Myocyte (in vitro differentiated cells): ENCODE data around the gene ENAH. TPM values are rescaled to one million over a fixed set of nuclear protein-coding genes. Genes with fewer than 3 reads are reported as not detected.

Experiments
- DNase-seq: peaks from one replicate; pipeline ENCODE4 v3.0.0-alpha.2; 2012; ENCODE audit warnings: low read depth
- total RNA-seq: library from RNA; depleted of rRNA; stranded (reverse); fragments of >200 nt; gene quantifications from 2 replicates; pipeline ENCODE4 v1.2.3, GENCODE V29; 2014

Gene ENAH
- total RNA-seq, 1 donor from 2014 or later, result 88.1 TPM

DNA sequence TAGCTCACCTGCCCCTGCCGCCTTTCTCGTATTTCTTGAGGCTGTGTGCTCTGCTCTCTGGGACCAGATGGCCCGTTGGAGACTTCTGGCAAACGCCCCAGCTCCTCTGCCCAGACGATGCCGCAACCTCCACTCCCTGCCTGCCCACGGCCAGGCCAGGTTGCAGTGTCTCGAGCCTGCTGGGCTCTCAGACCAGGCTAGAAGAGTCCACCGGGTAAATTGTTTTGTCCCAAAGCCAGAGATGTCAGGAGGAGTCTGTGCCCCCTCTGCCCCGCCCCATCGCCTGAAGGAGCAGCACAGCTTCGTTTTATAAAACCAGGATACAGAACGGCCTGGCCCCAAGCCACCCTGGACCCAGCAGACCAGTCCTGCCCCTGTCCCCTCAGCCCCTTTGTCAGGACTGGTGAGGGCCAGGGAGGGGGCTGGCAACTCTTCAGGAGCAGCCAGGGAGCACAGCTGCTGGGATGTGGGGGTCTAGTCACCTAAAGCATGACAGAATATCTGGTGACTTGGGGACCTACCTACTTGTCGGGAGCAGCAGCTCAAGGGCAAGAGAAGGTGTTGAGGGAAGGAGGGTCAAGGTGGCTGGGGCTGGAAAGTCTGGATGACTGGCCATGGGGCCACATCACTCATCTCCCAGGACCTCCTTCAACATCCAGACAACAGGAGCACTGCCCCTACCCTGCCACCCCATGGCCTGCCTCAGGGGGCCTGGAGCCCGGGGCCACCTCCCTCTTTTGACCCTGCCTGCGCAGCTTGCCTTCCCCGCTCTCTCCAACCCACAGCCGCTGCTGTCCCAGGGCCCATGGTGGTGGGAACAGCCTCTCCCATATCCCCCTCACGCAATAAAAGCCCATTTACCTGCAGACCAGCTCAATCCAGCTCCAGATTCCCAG is 191.1 kb downstream of the ENAH start:
- DNase-seq, result no peak

DNA sequence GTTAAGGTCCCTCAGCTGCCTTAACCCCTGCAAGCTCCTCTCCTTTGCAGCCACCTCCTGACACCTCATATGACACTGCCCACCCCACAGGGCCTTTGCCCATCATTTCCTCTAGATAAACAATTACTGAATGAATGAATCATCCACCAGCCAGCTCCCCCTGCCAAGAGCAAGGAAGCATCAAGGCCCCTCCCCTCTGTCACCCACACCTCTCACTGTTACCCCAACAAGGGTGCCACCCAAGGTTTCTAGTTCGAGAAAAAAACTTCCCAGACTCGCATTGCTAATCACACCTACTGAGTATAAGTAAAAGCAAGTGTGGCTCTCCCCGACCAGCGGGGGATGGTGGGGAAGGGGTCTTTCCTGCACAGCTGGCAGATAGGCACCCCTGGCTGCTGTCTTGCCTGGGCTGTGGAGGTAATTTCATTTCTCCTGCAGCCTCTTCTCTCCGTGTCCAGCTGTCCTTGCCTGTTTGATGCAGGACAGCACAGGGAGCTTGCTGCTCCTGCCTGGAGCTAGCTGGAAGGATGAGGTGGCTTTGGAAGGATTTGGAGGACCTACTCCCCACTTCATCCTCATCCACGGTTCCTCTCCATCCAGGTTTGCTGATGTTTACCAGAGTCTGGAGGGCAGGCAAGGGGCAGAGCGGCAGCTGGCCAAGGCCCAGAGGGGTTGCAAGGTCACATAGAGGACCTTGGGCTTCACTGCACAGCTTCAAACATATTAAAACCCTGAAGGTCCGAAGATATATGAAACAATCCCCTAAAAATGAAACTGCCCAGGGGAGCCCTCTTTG is 192.0 kb downstream of the ENAH start:
- no peak for DNase-seq

DNA sequence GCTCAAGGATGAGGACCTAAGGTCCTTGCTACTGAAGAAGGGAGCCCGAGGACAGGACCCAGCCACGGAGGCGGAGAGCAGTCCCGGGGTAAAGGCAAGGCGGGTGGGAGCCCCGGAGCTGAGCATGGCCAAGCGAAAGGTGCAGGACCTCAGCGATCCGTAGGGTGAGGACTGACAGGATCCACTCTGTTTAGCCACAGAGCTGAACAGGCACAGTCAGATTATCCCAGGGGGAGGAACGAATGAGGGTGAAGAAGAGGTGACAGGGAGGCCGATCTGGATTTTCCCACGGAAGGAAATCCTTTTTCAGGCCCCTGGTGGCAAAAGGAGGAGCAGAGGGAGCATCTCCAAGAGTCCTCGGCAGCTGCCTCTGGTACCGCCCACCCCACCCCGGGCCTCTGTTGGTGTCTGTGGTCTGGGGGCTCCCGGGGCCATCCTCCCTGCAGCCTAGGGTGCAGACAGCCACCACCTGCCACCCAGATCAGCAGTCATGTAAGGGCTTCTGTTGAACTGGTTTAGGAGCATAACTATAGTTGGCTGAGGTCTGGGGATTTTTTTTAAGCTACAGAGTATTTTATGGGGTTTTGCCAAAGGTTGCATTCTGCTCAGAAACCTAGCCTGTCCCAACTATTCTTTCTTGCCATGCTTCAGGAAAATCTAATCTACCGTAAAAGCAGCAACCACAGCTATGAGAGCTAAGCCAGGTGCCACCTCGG is 192.7 kb downstream of the ENAH start:
- peak; percentile 67 for DNase-seq

DNA sequence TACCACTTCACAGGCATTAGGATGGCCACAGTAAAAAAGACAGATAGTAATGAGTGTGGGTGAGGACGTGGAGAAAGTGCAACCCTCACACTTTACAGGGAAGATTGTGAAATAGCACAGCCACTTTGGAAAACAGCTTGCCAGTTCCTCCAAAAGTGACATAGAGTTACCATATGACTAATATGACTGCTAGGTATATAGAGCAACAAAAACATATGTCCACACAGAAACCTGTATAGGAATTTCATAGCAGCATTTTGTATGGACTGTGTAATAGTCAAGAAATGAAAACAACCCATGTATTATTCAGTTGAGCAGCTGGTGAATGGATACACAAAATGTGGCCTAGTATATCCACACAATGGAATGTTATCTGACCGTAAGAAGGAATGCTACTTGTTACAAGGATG is 194.7 kb downstream of the ENAH start:
- DNase-seq, result peak; percentile 43

DNA sequence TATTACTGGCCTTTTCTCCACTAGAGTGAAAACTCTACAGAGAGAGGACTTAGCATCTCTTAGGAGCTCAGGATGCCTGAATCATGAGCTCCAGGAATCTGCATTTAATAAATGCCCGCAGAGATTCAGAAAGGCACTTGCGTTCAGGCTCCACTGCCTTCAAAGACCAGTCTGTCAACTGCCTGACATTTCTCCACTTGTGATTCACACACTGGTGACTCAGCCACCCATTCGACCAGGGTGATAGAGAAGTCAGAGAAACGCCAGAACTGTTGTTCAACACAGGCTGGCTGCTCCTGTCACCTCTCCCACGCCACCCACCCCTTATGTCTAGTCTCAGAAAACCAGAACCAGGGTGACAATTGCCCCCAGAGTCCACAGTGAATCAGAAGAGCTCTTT is 198.2 kb downstream of the ENAH start:
- peak; percentile 84 for DNase-seq

DNA sequence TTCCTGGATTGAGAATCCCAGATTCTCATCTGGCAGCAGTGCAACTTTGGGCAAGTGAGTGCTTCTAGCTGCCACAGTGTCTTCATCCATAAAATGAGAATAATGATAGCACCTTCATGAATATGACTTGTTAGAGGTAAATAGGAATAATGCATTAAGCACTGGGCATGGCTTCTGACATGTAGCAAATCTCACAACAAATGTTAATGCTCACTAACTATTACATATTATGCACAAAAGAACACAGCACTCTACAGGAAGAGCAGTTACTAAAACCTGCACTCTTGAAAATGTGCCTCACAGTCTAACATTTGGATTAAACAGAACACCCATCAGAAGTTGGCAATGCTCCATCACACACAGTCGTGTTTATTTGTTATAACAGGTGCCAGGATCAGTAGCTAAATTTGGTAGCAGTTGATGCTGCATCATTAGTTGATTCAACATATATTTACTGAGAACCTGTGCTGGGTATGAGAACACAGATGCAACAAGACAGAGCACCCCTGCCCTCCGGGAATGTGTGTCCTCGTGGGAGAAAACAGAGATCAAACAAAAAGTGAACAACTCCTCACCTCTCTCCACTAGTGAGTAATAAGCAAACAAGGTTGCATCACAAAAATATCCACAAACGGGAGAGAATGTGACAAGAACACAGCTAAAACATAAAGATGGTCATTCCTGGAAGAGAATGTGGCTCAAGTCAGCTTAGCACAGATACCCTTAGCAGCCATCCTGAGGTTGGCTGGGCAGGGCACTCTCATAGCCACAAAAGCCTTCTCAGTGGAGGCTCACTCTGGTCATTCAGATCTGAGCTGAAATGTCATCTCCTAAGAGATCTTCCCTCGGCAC is 198.9 kb downstream of the ENAH start:
- peak; percentile 66 for DNase-seq

DNA sequence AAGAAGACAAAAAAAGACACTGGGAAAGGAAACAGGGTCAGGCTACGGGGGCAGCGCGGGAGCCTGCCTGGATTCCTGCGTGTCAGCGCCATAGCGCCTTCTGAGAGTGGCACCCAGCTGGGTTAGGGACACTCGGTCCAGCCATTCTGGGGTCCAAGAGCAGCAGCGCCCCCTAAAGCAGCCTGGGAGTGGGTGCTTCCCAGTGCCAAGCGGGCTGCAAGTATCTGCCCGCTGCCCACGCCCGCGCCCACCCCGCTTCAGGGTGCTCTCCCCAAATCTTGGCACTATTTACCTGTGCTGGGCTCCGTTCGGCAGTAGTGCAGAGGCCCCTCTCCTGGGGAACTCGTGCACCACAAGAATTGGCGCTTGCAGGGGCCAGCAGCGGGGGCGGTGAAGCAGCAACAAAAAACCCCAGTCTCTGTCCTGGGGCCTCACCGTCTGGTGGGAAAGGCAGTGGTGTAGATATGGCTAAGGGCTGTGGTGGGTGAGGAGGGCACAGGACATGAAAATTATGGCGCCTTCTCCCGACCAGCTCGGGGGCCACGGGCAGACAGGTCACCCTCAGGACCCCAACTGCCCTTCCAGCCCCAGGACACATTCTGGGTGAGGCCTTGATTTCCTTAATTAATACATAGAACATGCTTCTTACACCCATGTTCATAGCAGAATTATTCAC is 200.9 kb downstream of the ENAH start:
- DNase-seq, result peak; percentile 6

DNA sequence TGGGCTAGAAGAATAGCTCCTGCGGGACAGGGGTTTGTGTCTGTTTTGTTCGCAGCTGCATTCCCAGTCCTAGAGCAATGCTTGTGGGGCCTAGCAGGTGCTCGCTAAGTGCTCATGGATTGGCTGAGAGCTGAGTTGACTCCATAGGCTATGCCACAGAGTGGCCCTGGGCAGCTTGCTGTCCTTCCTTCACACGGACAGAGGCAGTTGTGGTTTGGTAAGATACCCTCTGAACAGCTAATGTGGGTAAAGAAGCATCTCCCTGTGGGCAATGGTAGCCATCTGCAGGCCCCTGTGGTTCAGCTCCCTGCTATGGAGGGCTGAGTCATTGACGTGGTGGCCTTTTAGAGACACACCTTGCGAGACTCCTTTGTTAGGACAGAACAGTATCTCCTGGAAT is 201.6 kb downstream of the ENAH start:
- DNase-seq, result peak; percentile 98

DNA sequence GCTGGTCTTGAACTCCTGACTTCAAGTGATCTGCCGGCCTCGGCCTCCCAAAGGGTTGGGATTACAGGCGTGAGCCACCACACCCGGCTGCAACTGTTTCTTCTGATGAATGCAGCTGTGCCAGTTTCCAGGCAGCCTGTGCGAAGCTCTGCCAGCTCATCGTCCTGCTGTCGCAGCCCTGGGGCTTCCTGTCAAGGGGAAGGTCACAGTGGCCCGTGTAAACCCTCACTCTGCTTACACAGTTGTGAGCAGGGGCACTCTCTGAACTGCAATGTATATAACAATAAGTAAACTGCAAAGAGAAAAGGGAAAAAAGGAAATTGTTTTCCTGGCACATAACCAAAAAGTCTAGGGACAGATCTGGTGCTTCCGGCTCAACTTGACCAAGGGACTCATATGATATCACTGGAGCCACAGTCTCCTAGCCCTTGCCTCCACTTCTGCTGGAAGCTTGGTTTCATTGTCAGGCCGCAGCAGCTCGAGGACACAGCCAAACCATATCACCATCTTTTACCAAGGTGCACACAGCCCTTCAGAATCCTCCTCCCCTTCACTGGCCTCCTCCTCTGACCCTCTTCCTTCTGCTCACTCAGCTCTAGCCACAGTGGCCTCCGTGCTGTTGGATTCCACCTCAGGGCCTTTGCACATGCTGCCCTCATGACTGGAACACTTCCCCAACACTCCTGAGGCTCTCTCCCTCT is 202.3 kb downstream of the ENAH start:
- DNase-seq, result peak; percentile 33

DNA sequence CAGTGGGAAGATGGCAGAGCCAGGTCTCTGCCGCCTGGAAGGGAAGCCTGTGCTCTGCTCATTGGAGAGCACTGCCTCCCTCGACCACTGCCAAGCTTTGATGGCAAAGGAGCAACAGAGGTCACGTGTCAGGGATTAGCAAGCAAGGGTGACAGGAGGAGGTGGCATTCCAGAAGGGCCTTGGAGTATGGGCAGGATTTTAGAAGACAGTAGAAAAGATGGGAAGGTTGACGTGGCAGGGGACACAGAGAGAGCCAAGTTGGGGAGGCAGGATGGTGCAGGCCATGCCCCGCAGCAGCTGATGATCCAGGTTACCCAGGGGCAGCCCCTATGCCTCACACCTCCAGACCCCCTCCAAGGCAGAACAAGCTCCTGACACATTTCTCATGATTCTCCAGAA is 203.1 kb downstream of the ENAH start:
- no peak for DNase-seq

DNA sequence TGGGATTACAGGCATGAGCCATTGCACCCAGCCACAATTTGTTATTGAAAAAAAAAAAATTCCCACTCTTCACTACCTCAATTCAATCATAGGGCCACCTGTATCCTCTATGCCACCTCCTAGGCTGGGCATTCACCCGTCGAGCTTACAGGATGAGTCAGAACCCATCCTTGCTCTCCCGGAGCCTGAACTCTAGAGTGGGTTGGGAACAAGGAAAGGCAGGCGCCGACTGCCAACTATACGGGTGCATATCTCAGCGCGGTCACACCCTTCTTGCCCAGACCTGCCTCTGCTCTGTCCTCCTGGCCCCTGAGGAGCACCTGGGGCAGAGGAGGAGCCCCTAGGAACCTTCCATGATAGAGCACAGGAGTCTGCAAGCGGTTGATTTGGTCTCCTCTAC is 203.7 kb downstream of the ENAH start:
- no peak for DNase-seq

DNA sequence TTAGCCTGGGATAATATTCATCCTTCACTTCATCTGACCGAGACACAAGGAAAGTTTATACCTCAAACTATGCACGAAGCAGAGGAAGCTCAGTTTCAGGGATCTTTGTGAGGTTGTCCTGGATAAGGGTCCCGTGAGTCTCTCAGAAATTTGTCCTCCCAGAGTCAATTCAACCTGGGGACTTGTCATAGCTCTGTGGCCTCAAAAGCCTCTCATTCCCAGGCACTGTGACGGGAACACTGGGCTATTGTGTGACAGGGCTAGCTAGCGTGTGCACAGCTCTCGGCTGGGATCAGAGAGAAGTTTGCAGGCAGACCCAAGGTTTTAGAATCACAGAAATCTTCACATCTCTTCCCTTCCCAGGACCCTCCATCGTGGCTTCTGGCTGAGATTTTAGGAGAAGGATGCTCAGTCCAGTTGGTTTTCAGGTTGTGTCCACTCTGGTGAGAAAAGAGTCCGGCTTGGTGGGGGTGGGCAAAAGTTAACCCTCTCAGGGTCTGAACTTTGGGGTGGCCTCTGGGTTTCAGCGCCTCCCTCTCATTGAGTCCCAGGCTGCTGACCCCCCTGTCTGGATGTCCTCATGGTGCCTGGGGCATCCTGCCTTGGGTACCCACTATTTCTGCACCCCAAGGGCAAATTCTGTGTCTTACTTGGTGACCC is 204.6 kb downstream of the ENAH start:
- no peak for DNase-seq

DNA sequence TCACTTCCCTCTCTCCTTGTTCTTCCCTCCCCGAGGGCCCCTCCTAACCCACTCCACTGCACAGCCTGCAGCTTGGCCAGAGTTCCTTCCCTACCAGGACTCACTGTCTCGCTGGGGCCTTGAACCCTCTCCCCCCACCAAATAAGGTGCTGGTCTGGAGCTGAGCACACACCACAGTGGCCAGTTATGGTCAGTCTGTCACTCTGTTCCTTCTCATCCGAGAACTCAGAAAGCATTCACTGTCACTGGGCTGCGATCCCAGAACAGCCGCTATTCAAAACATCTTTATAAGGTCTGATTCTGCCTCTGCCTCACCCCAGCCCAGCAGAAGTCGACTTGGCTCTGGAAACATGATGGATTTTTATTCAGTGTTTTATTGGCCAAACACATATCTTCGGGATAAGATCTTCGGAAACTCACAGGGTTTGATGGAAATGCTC is 205.3 kb downstream of the ENAH start:
- DNase-seq, result peak; percentile 39

DNA sequence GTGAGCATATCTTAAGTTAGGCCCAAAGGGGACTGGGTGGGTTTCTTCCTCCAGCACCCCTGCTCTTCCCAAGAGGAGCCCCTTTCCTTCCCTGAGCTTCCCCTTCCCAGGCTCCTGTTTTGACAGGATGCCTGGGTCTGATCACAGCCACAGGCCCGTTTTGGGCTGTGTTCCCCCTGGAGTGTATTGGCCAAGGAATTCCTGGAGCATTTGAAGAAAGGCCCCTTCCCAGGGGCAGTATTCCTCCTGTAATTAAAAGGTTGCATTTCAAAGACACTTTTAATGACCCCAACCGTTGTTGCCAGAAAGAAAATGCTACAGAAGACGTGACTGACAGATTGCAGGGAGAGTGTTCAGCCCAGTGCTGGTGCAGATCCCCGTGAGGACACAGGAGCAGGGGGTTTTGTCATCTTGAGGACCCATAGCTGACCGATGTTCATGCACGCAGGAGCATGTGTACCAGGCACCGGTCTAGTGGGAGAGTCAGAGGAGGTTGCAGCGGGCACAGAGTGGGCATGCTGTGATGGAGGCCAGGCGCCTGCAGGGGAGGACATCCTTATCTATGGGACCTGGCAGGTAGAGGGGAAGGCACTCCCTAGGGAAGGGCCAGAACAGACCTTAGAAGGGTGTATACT is 205.8 kb downstream of the ENAH start:
- DNase-seq, result no peak

DNA sequence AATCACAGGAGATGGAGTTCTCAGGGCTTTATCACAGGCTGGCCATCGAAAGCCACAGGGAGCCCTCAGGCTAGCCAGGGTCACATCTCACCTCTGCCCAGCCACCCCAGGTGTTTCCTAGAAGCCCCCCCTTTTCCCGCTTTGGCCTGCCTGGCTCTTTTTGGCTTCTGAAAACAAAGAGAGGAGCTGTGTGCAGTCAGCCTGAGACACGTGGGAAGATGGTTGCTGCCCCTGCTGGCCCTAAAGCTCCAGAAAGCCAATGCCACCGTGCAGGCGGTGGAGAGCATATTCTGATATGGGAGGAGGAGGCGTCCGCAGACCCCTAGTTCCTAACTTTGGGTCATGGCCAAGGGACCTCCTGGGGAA is 206.3 kb downstream of the ENAH start:
- no peak for DNase-seq

DNA sequence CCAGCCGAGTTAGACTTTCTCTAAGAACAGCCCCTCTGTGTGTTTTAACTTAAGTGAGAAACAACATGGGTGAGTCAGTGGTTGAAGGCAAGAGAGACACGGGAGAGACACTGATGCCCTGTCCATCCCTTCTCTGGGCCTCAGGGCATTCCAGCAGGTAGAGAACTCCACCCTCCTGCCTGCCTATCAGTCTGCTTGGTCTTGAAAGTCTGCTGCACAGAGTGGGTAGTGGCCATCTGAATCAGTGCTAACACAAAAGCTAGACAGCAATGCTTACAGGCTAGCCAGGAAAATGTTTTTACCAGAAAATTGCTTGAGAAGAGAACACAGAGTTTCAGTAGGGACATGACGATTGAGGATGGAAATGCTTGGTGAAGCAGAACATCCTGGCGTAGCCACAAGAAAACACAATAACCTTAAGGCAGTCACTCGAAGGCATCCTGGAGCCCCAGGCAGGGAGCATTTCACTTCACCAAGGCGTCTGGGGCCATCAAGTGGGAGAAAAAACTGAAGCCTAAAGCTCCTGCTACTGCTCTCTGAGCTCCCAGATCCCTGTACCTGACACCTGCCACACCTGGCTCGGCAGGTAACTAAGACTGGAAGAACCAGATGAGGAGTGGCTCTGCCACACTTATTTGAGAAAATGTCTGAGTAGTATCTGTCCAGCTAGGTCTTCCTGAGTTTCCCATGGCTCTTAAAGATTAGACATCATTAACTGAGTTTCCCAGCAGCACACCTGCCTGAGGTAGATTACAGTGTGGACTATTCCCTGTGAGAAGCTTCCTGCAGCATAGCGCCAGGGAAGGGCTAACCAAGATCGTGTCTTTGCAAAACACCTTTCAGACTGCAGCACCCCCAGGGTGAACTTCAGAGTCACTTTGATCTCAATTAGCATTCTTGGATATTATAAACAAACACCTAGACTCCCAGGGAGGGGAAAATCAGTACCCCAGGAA is 207.0 kb downstream of the ENAH start:
- no peak for DNase-seq

DNA sequence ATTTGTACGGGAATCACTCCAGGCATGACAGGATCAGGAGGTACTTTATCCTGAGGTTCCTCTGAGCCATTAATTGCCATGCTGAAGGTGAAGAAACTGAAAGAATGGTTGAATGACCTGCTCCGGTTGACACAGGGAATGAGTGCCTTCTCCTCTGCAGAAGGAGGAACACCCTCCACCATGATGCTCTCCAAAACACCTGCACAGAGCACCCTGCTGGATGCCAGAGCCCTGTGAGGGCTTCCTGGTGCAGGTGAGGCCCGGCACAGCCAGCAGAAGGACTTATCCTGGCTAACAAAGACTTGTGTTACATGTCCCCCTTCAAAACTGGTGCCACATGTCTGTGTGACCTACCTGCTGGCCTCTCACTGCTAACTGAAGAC is 210.8 kb downstream of the ENAH start:
- no peak for DNase-seq
